GM06990 (cell line): ENCODE measurements around the gene BICD1.

Source experiments
- DNase-seq: peaks from one replicate; pipeline ENCODE4 v3.0.0-alpha.2; 2011; ENCODE audit not compliant: insufficient read length; ENCODE audit errors: extremely low read depth
- H3K27me3 ChIP-seq: replicated peaks from 2 replicates; pipeline ENCODE4 v1.6.0; 2011; ENCODE audit warnings: low read length; ENCODE audit not compliant: control insufficient read depth, insufficient read depth
- H3K36me3 ChIP-seq: 2 replicates; pipeline ENCODE4 v1.5.1; 2011; ENCODE audit warnings: low read length; ENCODE audit not compliant: control insufficient read depth, insufficient read depth
- H3K4me3 ChIP-seq: replicated peaks from 2 replicates; pipeline ENCODE4 v1.5.1; 2011; ENCODE audit warnings: low read depth, mild to moderate bottlenecking, control low read depth, low read length
- TF ChIP-seq, protein P1 (sequence below): IDR thresholded peaks from 2 replicates; pipeline ENCODE4 v1.5.1; 2011; ENCODE audit warnings: low read length, control low read depth, mild to moderate bottlenecking, inconsistent platforms; ENCODE audit not compliant: insufficient read depth, poor library complexity, severe bottlenecking

The BICD1 gene

DNA sequence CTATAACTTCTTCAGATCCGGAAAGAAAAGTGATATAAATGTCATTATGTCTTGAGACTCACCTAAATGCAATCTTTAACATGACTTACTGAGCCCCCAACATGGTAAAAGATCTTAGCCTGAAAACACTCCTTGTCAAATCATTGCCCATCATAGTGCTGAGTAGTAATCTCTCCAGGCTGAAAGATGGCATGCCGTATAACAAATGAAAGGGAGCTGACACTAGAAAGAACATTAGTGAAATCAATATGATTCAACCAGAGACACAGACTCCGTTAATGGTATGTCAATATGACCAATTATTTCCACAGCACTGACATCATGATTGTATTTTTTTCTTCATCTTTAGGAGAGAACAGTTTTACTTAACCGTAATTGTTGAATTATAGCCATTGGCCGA is 54.4 kb downstream of the BICD1 start:
- DNase-seq: no peak
- Histone ChIP-seq H3K36me3 (no peaks in the 10 kb centered on the region), H3K27me3 (no peaks in the 10 kb centered on the region), H3K4me3 (no peak overlapping the region)
- TF ChIP-seq, protein P1, sequence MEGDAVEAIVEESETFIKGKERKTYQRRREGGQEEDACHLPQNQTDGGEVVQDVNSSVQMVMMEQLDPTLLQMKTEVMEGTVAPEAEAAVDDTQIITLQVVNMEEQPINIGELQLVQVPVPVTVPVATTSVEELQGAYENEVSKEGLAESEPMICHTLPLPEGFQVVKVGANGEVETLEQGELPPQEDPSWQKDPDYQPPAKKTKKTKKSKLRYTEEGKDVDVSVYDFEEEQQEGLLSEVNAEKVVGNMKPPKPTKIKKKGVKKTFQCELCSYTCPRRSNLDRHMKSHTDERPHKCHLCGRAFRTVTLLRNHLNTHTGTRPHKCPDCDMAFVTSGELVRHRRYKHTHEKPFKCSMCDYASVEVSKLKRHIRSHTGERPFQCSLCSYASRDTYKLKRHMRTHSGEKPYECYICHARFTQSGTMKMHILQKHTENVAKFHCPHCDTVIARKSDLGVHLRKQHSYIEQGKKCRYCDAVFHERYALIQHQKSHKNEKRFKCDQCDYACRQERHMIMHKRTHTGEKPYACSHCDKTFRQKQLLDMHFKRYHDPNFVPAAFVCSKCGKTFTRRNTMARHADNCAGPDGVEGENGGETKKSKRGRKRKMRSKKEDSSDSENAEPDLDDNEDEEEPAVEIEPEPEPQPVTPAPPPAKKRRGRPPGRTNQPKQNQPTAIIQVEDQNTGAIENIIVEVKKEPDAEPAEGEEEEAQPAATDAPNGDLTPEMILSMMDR: no peak

DNA sequence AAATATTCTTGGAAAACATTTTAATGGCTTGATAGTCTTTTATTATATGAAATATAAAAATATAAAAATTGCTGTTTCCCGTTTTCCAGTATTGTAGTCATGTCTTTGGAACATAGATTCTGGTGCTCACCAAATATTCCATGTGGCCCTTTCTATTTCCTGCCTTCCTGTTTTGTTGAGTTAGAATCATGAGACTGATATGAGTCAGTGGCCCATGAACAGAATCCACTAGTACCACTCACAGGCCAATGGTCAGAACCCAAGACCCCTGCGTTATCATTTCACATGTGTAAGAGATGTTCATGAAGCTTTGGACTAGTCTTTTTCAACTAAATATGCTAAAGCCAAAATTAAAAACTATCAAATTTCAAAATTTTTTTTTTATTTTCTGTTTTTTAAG is 56.9 kb downstream of the BICD1 start:
- Histone ChIP-seq H3K27me3 (no peaks in the 10 kb centered on the region), H3K4me3 (no peak overlapping the region), H3K36me3 (no peaks in the 10 kb centered on the region; the same call in 1 of the 2 replicates)
- TF ChIP-seq, protein P1: no peak
- DNase-seq: no peak

DNA sequence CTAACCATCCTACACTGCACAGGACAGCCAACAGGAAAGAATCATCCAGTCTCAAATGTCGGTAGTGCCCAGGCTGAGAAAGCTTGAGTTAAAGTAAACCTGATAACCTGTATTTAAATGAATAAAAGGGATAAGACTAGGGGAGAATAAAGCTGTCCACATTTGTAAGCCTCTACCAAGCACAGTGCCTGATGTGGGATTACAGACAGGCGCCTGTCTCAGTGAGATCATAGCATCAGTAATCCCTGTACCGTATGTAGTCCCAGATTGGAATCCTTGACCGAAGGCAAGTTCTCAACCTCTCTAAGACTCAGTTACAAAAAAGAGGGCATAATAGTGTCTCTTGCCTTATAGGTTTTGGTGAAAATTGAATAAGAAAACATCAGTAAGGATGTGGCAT is 59.9 kb downstream of the BICD1 start:
- DNase-seq: no peak
- TF ChIP-seq, protein P1: no peak
- H3K27me3 ChIP-seq: no peaks in the 10 kb centered on the region
- no peak overlapping the region for H3K4me3 ChIP-seq
- H3K36me3 ChIP-seq: no peaks in the 10 kb centered on the region; the same call in 1 of the 2 replicates

DNA sequence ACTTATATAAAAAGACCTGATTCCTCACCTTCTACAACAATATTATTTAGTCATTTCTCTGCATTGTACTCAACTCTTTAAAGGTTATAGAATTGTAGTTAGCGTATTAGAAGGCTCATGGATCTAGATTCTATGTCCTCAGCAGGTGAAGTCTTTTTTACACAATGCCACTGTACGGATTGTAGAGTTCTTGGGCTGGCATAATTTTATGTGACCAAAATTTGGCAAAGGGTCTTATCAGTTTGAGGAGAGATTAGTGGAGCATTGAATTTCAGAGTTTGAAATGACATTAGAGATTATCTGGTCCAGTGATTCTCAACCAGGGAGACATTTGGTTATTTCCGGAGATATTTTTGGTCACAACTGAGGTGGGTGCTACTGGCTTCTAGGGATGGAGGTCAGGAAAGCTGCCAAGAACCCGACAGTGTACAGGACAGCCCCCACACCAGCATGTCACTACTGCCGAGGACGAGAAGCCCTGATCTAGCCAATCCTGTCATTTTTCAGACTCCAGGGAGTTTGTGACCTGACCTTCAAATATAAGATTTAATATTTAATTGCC is 63.9 kb downstream of the BICD1 start:
- Histone ChIP-seq H3K27me3 (no peaks in the 10 kb centered on the region), H3K4me3 (no peak overlapping the region), H3K36me3 (no peaks in the 10 kb centered on the region; the same call in 1 of the 2 replicates)
- no peak for DNase-seq
- TF ChIP-seq, protein P1: no peak

DNA sequence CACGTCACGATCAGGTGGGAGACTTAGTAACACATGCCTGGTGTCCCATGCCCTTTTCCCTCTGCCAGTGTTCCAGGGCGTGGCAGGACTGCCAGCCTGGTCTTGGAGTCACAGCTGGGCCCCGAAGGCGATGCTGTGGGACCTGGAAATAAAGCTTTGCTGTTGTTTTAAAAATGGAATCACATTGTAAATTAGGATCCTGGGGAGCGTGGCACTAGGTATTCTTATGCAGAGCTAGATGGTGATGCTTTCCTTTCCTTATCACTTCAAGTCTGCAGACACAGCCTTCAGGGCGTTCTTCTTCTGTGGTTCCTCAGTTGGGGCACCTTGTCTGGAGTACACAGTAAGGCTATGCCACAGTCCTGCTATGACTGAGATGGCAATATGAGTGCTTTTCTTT is 64.6 kb downstream of the BICD1 start:
- H3K4me3 ChIP-seq: no peak overlapping the region
- no peaks in the 10 kb centered on the region for H3K27me3 ChIP-seq
- no peak for DNase-seq
- TF ChIP-seq, protein P1: no peak
- no peaks in the 10 kb centered on the region; the same call in 1 of the 2 replicates for H3K36me3 ChIP-seq

DNA sequence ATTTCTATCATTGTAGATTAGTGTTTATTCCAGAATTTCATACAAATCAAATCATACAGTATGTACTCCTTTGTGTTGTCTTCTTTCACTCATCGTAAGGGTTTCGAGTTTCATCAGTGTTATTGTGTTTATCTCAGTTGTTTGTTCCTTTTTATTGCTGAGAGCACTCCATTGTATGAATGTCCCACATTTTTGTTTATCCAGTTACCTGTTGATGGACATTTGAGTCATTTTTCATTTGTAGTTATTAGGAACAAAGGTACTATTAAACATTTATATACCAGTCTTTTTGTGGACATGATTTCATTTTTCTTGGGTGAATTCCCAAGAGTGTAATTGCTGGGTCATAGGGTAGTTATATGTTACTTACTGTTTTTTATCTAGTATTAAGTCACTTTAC is 70.0 kb downstream of the BICD1 start:
- no peak for DNase-seq
- Histone ChIP-seq H3K27me3 (no peaks in the 10 kb centered on the region), H3K36me3 (no peaks in the 10 kb centered on the region), H3K4me3 (no peak overlapping the region)
- TF ChIP-seq, protein P1: no peak
